Hepatocyte (in vitro differentiated cells): ENCODE results near the gene CSNK1G3.

Experiments used
- CTCF ChIP-seq: fragments of 200-600 bp; sonication (generic); IDR thresholded peaks from 2 replicates; pipeline ENCODE4 v1.5.1; 2016; ENCODE audit warnings: antibody characterized with exemption, mild to moderate bottlenecking; ENCODE audit not compliant: poor library complexity
- EZH2 ChIP-seq: fragments of 200-600 bp; sonication (generic); IDR thresholded peaks from 2 replicates; pipeline ENCODE4 v1.6.1; 2016; ENCODE audit warnings: antibody characterized with exemption, mild to moderate bottlenecking, borderline replicate concordance
- EZH2phosphoT487 ChIP-seq: fragments of 200-600 bp; sonication (generic); IDR thresholded peaks from one replicate; pipeline ENCODE4 v1.6.1; 2018; ENCODE audit warnings: antibody characterized with exemption, mild to moderate bottlenecking, low read depth, moderate library complexity; ENCODE audit not compliant: unreplicated experiment, severe bottlenecking

- TF ChIP-seq CTCF, result no peak
- TF ChIP-seq EZH2phosphoT487, result no peak
- TF ChIP-seq EZH2, result no peak
Measured at GRCh38 chr5:123511290-123511647, 708 bp upstream of the CSNK1G3 start.
